K562 (cell line): ENCODE measurements around the gene AAK1. TPM values are rescaled to one million over a fixed set of nuclear protein-coding genes. Genes with fewer than 3 reads are reported as not detected.

Experiments used
- ATAC-seq: fragments of 200-7000 bp; cut with Tn5 transposase; 3 replicates; pipeline ENCODE4 v1.9.1; 2020; ENCODE audit warnings: moderate library complexity
- BruUV-seq: library from RNA; stranded (reverse); fragments of 400-500 nt; replicated peaks from 2 replicates; lab custom pipeline; 2021; lab: Mats Ljungman, UMichigan
- CTCF ChIA-PET: fragments of 300-600 bp; formaldehyde crosslinking; extraction: SDS; loops from one replicate; lab custom pipeline; 2021; ENCODE audit warnings: low intra/inter-chr PET ratio; lab: Yijun Ruan, JAX
- POLR2A ChIA-PET: fragments of 300-600, 350-650 bp; sonication (Branson Sonifier 250); formaldehyde crosslinking; extraction: SDS; loops from one replicate; lab custom pipeline; 2021; ENCODE audit warnings: antibody characterized with exemption, inconsistent platforms; lab: Yijun Ruan, JAX
- DNase-seq, 4 experiments: peaks; one replicate each; pipeline versions ENCODE4 v3.0.0 to v3.0.0-alpha.2; 2011 to 2018; ENCODE audit warnings: low spot score in 3 of 4, mixed read lengths in 3 of 4; ENCODE audit errors: extremely low read depth in 1 of 4
- FAIRE-seq: peaks from 2 replicates; lab custom pipeline; 2011; peaks lifted over from hg19 to GRCh38; lab: Jason Lieb, UNC
- H2AFZ ChIP-seq: 2 replicates; pipeline ENCODE4 v1.6.0; 2011; ENCODE audit warnings: low read depth, low read length, control low read depth, inconsistent platforms
- H3K27ac ChIP-seq: fragments of 200-600 bp; 3 replicates; pipeline ENCODE4 v1.8.0; 2011; ENCODE audit warnings: low read depth, mild to moderate bottlenecking, control low read depth, inconsistent platforms, low read length, moderate library complexity, mixed read lengths; ENCODE audit errors: extremely low read depth
- H3K27me3 ChIP-seq, 2 experiments: fragments of 300-600 bp in 1 of 2; 2 replicates in 1 of 2; 3 replicates in 1 of 2; pipeline versions ENCODE4 v1.6.0 to v1.8.0; 2011; ENCODE audit warnings: inconsistent platforms in 2 of 2, low read length in 2 of 2, mild to moderate bottlenecking in 1 of 2, mixed read lengths in 1 of 2, moderate library complexity in 1 of 2; ENCODE audit not compliant: control insufficient read depth in 2 of 2, insufficient read depth in 2 of 2
- H3K36me3 ChIP-seq: fragments of 300-600 bp; 3 replicates; pipeline ENCODE4 v1.8.0; 2011; ENCODE audit warnings: mild to moderate bottlenecking, low read length, inconsistent platforms; ENCODE audit not compliant: control insufficient read depth, insufficient read depth
- H3K4me1 ChIP-seq, 2 experiments: fragments of 200-600 bp in 1 of 2; replicated peaks in 1 of 2; 2 replicates in 1 of 2; 3 replicates in 1 of 2; pipeline versions ENCODE4 v1.5.1 to v1.8.0; 2011; ENCODE audit warnings: inconsistent platforms in 2 of 2, low read length in 2 of 2, mild to moderate bottlenecking in 1 of 2, mixed read lengths in 1 of 2, moderate library complexity in 1 of 2; ENCODE audit not compliant: control insufficient read depth in 2 of 2, insufficient read depth in 2 of 2
- H3K4me2 ChIP-seq: 2 replicates; pipeline ENCODE4 v1.6.1; 2011; ENCODE audit warnings: low read length, control low read depth, inconsistent platforms, mixed read lengths; ENCODE audit not compliant: insufficient read depth
- H3K4me3 ChIP-seq: fragments of 200-600 bp; sonication (generic), shearing (Covaris generic); 2 replicates; pipeline ENCODE4 v1.5.1; 2016; ENCODE audit warnings: control low read depth, inconsistent platforms
- H3K79me2 ChIP-seq: fragments of 200-600 bp; 3 replicates; pipeline ENCODE4 v1.8.0; 2011; ENCODE audit warnings: low read length, inconsistent platforms; ENCODE audit not compliant: control insufficient read depth, insufficient read depth
- H3K9ac ChIP-seq, 2 experiments: 2 replicates each; pipeline versions ENCODE4 v1.6.0 to v1.6.1; 2011; ENCODE audit warnings: low read depth in 2 of 2, low read length in 2 of 2, control low read depth in 1 of 2, inconsistent platforms in 1 of 2, mild to moderate bottlenecking in 1 of 2, mixed read lengths in 1 of 2; ENCODE audit not compliant: insufficient read depth in 1 of 2
- H3K9me1 ChIP-seq: one replicate; pipeline ENCODE4 v1.6.0; 2011; ENCODE audit warnings: inconsistent platforms, mild to moderate bottlenecking, low read length, moderate library complexity; ENCODE audit not compliant: control insufficient read depth, insufficient read depth
- H3K9me3 ChIP-seq: replicated peaks from 2 replicates; pipeline ENCODE4 v1.5.1; 2011; ENCODE audit warnings: low read depth, low read length, inconsistent platforms; ENCODE audit not compliant: control insufficient read depth, insufficient read depth
- H4K20me1 ChIP-seq: replicated peaks from 2 replicates; pipeline ENCODE4 v1.6.1; 2011; ENCODE audit warnings: low read length, inconsistent platforms, mixed read lengths; ENCODE audit not compliant: control insufficient read depth, insufficient read depth
- BRF1 ChIP-seq: IDR thresholded peaks from 3 replicates; pipeline ENCODE4 v1.6.1; 2011; ENCODE audit warnings: borderline replicate concordance, mild to moderate bottlenecking; ENCODE audit not compliant: insufficient read length; ENCODE audit errors: extremely low read depth
- CUX1 ChIP-seq: fragments of 200-800 bp; sonication (Bioruptor generic); IDR thresholded peaks from 2 replicates; pipeline ENCODE4 v1.6.1; 2016; ENCODE audit warnings: missing genetic modification characterization, missing compliant biosample characterization
- KDM1A ChIP-seq, 2 experiments: fragments of 450-650 bp; IDR thresholded peaks; 2 replicates each; pipeline ENCODE4 v1.6.1; 2016; ENCODE audit warnings: mild to moderate bottlenecking in 2 of 2
- POLR2B ChIP-seq: fragments of 450-650 bp; IDR thresholded peaks from 2 replicates; pipeline ENCODE4 v1.6.1; 2018; ENCODE audit warnings: low read depth; ENCODE audit not compliant: partially characterized antibody
- SP1 ChIP-seq: sonication (generic); formaldehyde crosslinking; IDR thresholded peaks from 2 replicates; pipeline ENCODE4 v1.8.1; 2022; ENCODE audit warnings: mild to moderate bottlenecking, missing genetic modification reagents
- ZEB2 ChIP-seq: fragments of 450-650 bp; IDR thresholded peaks from 2 replicates; pipeline ENCODE4 v1.6.1; 2016
- WGBS: fragments of 100-300 bp; shearing (Covaris generic); methylation state at CpG from one replicate; pipeline ENCODE4 v1.1.6; 2016; ENCODE audit warnings: low coverage, mixed read lengths; ENCODE audit not compliant: insufficient coverage; ENCODE audit errors: missing lambda C conversion rate; 5-methylcytosine and 5-hydroxymethylcytosine counted together
- in situ Hi-C: fragments of 300-500 bp; cut with MboI; formaldehyde crosslinking; loops from 4 replicates; pipeline ENCODE4 v1.15.0; 2018; ENCODE audit warnings: inconsistent platforms, mixed read lengths
- intact Hi-C: fragments of 100-400 bp; cut with micrococcal nuclease; formaldehyde crosslinking; loops from 2 replicates; pipeline ENCODE4 v1.14.2; 2022
- polyA plus RNA-seq, 8 experiments: library from polyadenylated mRNA; depleted of rRNA in 4 of 8; stranded (reverse) in 5 of 8; unstranded in 3 of 8; fragments of >200 nt; fragmentation: Nextera tagmentation in 2 of 8; fragmentation: Illumina TruSeq in 1 of 8; extraction: Ambion mirVana in 2 of 8; extraction: Trizol in 1 of 8; gene quantifications; 2 replicates each; pipeline versions ENCODE4 v1.2.1 to v1.2.3, GENCODE V29; 2011 to 2014; ENCODE audit warnings: inconsistent platforms in 1 of 8, missing spikeins in 1 of 8
- total RNA-seq, 7 experiments: library from RNA; depleted of rRNA in 6 of 7; stranded (reverse); fragments of >200 nt in 6 of 7; fragmentation: Illumina TruSeq in 2 of 7; extraction: Trizol in 2 of 7; gene quantifications; 2 replicates each; pipeline versions ENCODE4 v1.2.1 to v1.2.3, GENCODE V29; 2011 to 2021; ENCODE audit warnings: low replicate concordance in 1 of 7

AAK1 gene
- total and polyA plus RNA-seq, 9 of the 15 experiments (the other 6 are each of a cell fraction or from before 2014, with no cell fraction given) = 0.89 to 17.1 (median 6.0) TPM

- TF ChIP-seq CUX1 (CRISPR knock-in tag) (no peak), POLR2B (no peak), BRF1 (no peak), KDM1A (IDR thresholded peaks at IDR 0.05) (no peak)
These were observed 153.7 kb downstream of the AAK1 start (continued) for GRCh38 chr2:69489793-69490192.

GRCh38 chr2:69483696-69484095, 159.8 kb downstream of the AAK1 start:
- H2AFZ ChIP-seq = no peak overlapping the region
- no peak for ATAC-seq
- TF ChIP-seq SP1 = no peak
- TF ChIP-seq BRF1 = no peak
- no peak for TF ChIP-seq ZEB2
- TF ChIP-seq, all 486 proteins: peak for 0
- Histone ChIP-seq H3K79me2 (no peaks in the 10 kb centered on the region), H3K4me2 (no peak overlapping the region), H3K9ac (no peak overlapping the region), H3K9me1 (no peaks in the 10 kb centered on the region), H4K20me1 (no peaks in the 10 kb centered on the region), H3K4me1 (no peaks in the 10 kb centered on the region), H3K36me3 (no peaks in the 10 kb centered on the region), H3K27me3 (no peaks in the 10 kb centered on the region), H3K4me3 (no peak overlapping the region), H3K9me3 (no peaks in the 10 kb centered on the region), H3K27ac (no peak overlapping the region)
- ChIA-PET CTCF (interaction anchor here (0.6 kb wide), 1 partner anchor 706 kb away, joined by 3 read pairs; no protein-coding TSS in a partner anchor), POLR2A (interaction anchor here (0.6 to 1.4 kb wide), 2 partner anchors 46 to 114 kb away, joined by 3 to 6 read pairs; partner anchors contain the start of gene NFU1)
- FAIRE-seq = no peak
- 31% methylated on average over 3 of the region's 3 CpGs for WGBS
- DNase-seq = no peak
- intact Hi-C loops = no loop called here
- no TSS peak for BruUV-seq
- in situ Hi-C loops = no loop called here
